Middle frontal gyrus (tissue), 1 donor: ENCODE results near the gene RYR2.
"Not testable (repeated sequence)": the region's sequence is repeated elsewhere in the genome, so short reads cannot be mapped to it uniquely, and the experiment has no call there.

Source experiments
- DNase-seq: peaks from one replicate; pipeline ENCODE4 v3.0.0-alpha.2; 2015; ENCODE audit warnings: low spot score; ENCODE audit errors: extremely low spot score

RYR2 gene

GRCh38 chr1:237249120-237249519, 207.1 kb downstream of the RYR2 start:
- DNase-seq, result no peak

- DNase-seq, result no peak
These were observed 208.1 kb downstream of the RYR2 start for GRCh38 chr1:237250055-237250454.

GRCh38 chr1:237255071-237255470, 213.1 kb downstream of the RYR2 start:
- no peak for DNase-seq

- no peak for DNase-seq
These were observed 216.9 kb downstream of the RYR2 start for GRCh38 chr1:237258871-237259270.

- DNase-seq, result no peak
These were observed 219.2 kb downstream of the RYR2 start for GRCh38 chr1:237261198-237261597.

GRCh38 chr1:237267743-237268142, 225.8 kb downstream of the RYR2 start:
- DNase-seq, result no peak

GRCh38 chr1:237269938-237270337, 228.0 kb downstream of the RYR2 start:
- no peak for DNase-seq

GRCh38 chr1:237270353-237270752, 228.4 kb downstream of the RYR2 start:
- DNase-seq, result no peak

- not testable (repeated sequence) for DNase-seq
These were observed 236.0 kb downstream of the RYR2 start for GRCh38 chr1:237277994-237278393.

- DNase-seq, result no peak
These were observed 237.6 kb downstream of the RYR2 start for GRCh38 chr1:237279629-237280028.

GRCh38 chr1:237281481-237281880, 239.5 kb downstream of the RYR2 start:
- no peak for DNase-seq

- no peak for DNase-seq
These were observed 240.3 kb downstream of the RYR2 start for GRCh38 chr1:237282208-237282783.

GRCh38 chr1:237287876-237288521, 246.0 kb downstream of the RYR2 start:
- no peak for DNase-seq

- DNase-seq, result no peak
These were observed 251.8 kb downstream of the RYR2 start for GRCh38 chr1:237293804-237294203.

- DNase-seq, result no peak
These were observed 254.9 kb downstream of the RYR2 start for GRCh38 chr1:237296861-237297260.

GRCh38 chr1:237300642-237301041, 258.7 kb downstream of the RYR2 start:
- DNase-seq, result no peak

- DNase-seq, result no peak
These were observed 261.9 kb downstream of the RYR2 start for GRCh38 chr1:237303929-237304328.

- DNase-seq, result no peak
These were observed 264.7 kb downstream of the RYR2 start for GRCh38 chr1:237306726-237307125.

GRCh38 chr1:237309595-237310118, 267.7 kb downstream of the RYR2 start:
- no peak for DNase-seq

- no peak for DNase-seq
These were observed 274.4 kb downstream of the RYR2 start for GRCh38 chr1:237316352-237316751.

- no peak for DNase-seq
These were observed 276.8 kb downstream of the RYR2 start for GRCh38 chr1:237318748-237319147.

- no peak for DNase-seq
These were observed 278.9 kb downstream of the RYR2 start for GRCh38 chr1:237320890-237321289.

GRCh38 chr1:237324226-237324625, 282.2 kb downstream of the RYR2 start:
- no peak for DNase-seq
